HepG2 (cell line): ENCODE measurements around the gene S100A13. TPM values are rescaled to one million over a fixed set of nuclear protein-coding genes. Genes with fewer than 3 reads are reported as not detected.

Experiments
- ASH2L ChIP-seq: fragments of 300-600, 200-600 bp; sonication (generic); IDR thresholded peaks from 2 replicates; pipeline ENCODE4 v1.7.0; 2017; ENCODE audit warnings: low read depth, mild to moderate bottlenecking, moderate library complexity, mixed read lengths, low read length; ENCODE audit not compliant: insufficient read length
- CSRNP1 ChIP-seq: sonication (generic); formaldehyde crosslinking; IDR thresholded peaks from 2 replicates; pipeline ENCODE4 v1.8.1; 2023; ENCODE audit warnings: mild to moderate bottlenecking, missing genetic modification reagents
- CSRNP2 ChIP-seq: sonication (generic); formaldehyde crosslinking; conservative IDR thresholded peaks from 2 replicates; pipeline ENCODE4 v1.8.0; 2022; ENCODE audit warnings: low read depth, missing genetic modification reagents
- E2F5 ChIP-seq: sonication (generic); formaldehyde crosslinking; conservative IDR thresholded peaks from 2 replicates; pipeline ENCODE4 v1.4.0; 2020; ENCODE audit warnings: missing genetic modification reagents
- GTF3A ChIP-seq: sonication (generic); formaldehyde crosslinking; conservative IDR thresholded peaks from 2 replicates; pipeline ENCODE4 v1.4.0; 2020; ENCODE audit warnings: mild to moderate bottlenecking, missing genetic modification reagents
- KDM1A ChIP-seq: IDR thresholded peaks from 2 replicates; pipeline ENCODE4 v1.6.1; 2016; ENCODE audit warnings: missing compliant biosample characterization
- KLF6 ChIP-seq: IDR thresholded peaks from 2 replicates; pipeline ENCODE4 v1.8.0; 2016; ENCODE audit warnings: missing biosample characterization, missing genetic modification reagents
- KLF9 ChIP-seq: IDR thresholded peaks from 2 replicates; pipeline ENCODE4 v1.6.1; 2016; ENCODE audit warnings: low read depth
- NCOA1 ChIP-seq: sonication (generic); formaldehyde crosslinking; IDR thresholded peaks from 2 replicates; pipeline ENCODE4 v1.9.0; 2021; ENCODE audit warnings: missing genetic modification reagents
- PCBP2 ChIP-seq: fragments of 200-400 bp; formaldehyde crosslinking; optimal IDR thresholded peaks from 2 replicates; pipeline ENCODE3; 2018; ENCODE audit warnings: low read length, low read depth; ENCODE audit not compliant: poor library complexity, severe bottlenecking
- PHF21A ChIP-seq: sonication (generic); formaldehyde crosslinking; IDR thresholded peaks from 2 replicates; pipeline ENCODE4 v1.5.0; 2020; ENCODE audit warnings: mild to moderate bottlenecking, missing genetic modification reagents
- SMARCE1 ChIP-seq: fragments of 450-650 bp; IDR thresholded peaks from 2 replicates; pipeline ENCODE4 v1.6.1; 2017; ENCODE audit warnings: borderline replicate concordance
- SRSF1 ChIP-seq: fragments of 200-400 bp; formaldehyde crosslinking; optimal IDR thresholded peaks from 2 replicates; pipeline ENCODE3; 2017; ENCODE audit warnings: mild to moderate bottlenecking, low read depth, low read length, moderate library complexity
- ZNF205 ChIP-seq: IDR thresholded peaks from 2 replicates; pipeline ENCODE4 v1.6.1; 2018; ENCODE audit warnings: missing biosample characterization, missing genetic modification reagents
- ZNF572 ChIP-seq: sonication (generic); formaldehyde crosslinking; IDR thresholded peaks from 2 replicates; pipeline ENCODE4 v1.5.1; 2020; ENCODE audit warnings: mild to moderate bottlenecking, missing genetic modification reagents
- ZNF670 ChIP-seq: sonication (generic); formaldehyde crosslinking; IDR thresholded peaks from 2 replicates; pipeline ENCODE4 v1.8.0; 2022; ENCODE audit warnings: mild to moderate bottlenecking, missing genetic modification reagents, borderline replicate concordance
- ZNF687 ChIP-seq: sonication (generic); formaldehyde crosslinking; IDR thresholded peaks from 2 replicates; pipeline ENCODE4 v1.5.1; 2020; ENCODE audit warnings: mild to moderate bottlenecking, missing genetic modification reagents, moderate library complexity
- ZXDC ChIP-seq: sonication (generic); formaldehyde crosslinking; IDR thresholded peaks from 2 replicates; pipeline ENCODE4 v1.5.0; 2020; ENCODE audit warnings: mild to moderate bottlenecking, missing genetic modification reagents
- polyA plus RNA-seq, 8 experiments: library from polyadenylated mRNA; depleted of rRNA in 3 of 8; stranded (reverse) in 7 of 8; unstranded in 1 of 8; fragments of >200 nt; fragmentation: Illumina TruSeq in 4 of 8; extraction: Trizol in 4 of 8; gene quantifications; 2 replicates each; pipeline versions ENCODE4 v1.2.1 to v1.2.3, GENCODE V29; 2011 to 2016; ENCODE audit warnings: low read depth in 4 of 8, missing spikeins in 1 of 8, mixed read lengths in 1 of 8; ENCODE audit not compliant: insufficient read depth in 1 of 8
- total RNA-seq, 5 experiments: library from RNA; depleted of rRNA; stranded (reverse); fragments of >200 nt; fragmentation: Illumina TruSeq; extraction: Trizol; gene quantifications; 2 replicates each; pipeline ENCODE4 v1.2.3, GENCODE V29; 2016; ENCODE audit warnings: low read depth in 1 of 5

Gene S100A13
- total and polyA plus RNA-seq, 2 of the 13 experiments (the other 11 are each of a cell fraction or from before 2014, with no cell fraction given): 89.5 to 172 TPM

GRCh38 chr1:153670859-153671627 lies 43.7 kb upstream of the S100A13 start, which contains the start of gene ILF2 (continued):
- peak; percentile 71; the same call in 1 of the 2 replicates for TF ChIP-seq ZNF670 (CRISPR knock-in tag)
- TF ChIP-seq KLF9 (CRISPR knock-in tag): no peak
- no peak for TF ChIP-seq KLF6 (CRISPR knock-in tag)
- TF ChIP-seq NCOA1 (CRISPR knock-in tag): 0 out of 2 replicates have a peak, but pooled peaks have one; percentile 41
- TF ChIP-seq PCBP2: no peak
- no peak for TF ChIP-seq ZNF572 (CRISPR knock-in tag)
- no peak for TF ChIP-seq KDM1A (CRISPR knock-in tag)
- no peak for TF ChIP-seq CSRNP2 (CRISPR knock-in tag)
- no peak for TF ChIP-seq SMARCE1
- no peak for TF ChIP-seq SRSF1
- TF ChIP-seq PHF21A (CRISPR knock-in tag): peak; percentile 95
- TF ChIP-seq ZNF205 (CRISPR knock-in tag): 0 out of 2 replicates have a peak, but pooled peaks have one; percentile 13
- TF ChIP-seq ZNF687: peak; percentile 72
- no peak for TF ChIP-seq CSRNP1 (CRISPR knock-in tag)
- no peak for TF ChIP-seq ZXDC (CRISPR knock-in tag)
- TF ChIP-seq ASH2L: peak; percentile 77
- TF ChIP-seq E2F5 (CRISPR knock-in tag): no peak
- TF ChIP-seq GTF3A: no peak
